Inflammatory macrophage treated with lipopolysaccharide for 1 hour (primary cell): Measurements from ENCODE around the gene DCAF7.

Experiments
- DNase-seq, 2 donors: peaks; one replicate each; pipeline ENCODE4 v3.0.0-alpha.2; 2020 to 2022

DCAF7 gene

DNA sequence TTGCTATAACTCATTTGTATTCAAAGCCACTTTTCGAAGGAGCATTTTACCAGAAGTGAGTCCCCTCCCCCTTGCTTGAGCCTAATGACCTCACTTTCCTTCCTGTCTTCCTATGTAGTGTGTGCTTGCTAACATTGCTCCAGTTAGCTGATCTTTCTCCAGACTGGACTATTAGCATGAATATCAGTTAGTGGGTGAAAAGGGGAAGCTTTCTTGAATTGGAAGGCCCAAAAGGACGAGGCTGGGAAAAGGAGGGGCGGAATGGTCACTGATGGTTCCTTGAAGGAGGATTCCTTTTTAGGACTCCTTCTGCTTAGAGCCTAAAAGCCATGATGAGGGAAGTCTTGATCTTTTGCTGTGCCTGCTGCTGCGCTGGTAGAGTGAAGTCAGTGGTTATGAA is 83.9 kb downstream of the DCAF7 start:
- DNase-seq = peak; percentile 73 to 84

DNA sequence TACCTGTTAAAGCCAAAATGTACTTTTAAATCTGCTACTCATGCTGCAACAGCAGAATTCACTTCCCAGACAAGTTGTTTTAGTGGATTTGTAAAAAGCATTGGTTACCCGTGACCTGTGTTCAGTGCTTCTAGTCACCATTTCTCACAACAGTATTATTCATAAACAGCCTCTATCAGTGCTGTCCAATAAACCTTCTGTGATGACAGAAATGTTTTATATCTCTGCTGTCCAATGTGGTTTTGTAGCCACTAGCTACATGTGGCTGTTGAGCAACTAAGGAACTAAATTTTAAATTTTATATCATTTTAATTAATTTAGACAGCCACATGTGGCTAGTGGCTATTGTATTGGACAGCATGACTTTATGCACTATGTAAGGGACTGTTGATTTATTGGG is 84.5 kb downstream of the DCAF7 start:
- DNase-seq = no peak

DNA sequence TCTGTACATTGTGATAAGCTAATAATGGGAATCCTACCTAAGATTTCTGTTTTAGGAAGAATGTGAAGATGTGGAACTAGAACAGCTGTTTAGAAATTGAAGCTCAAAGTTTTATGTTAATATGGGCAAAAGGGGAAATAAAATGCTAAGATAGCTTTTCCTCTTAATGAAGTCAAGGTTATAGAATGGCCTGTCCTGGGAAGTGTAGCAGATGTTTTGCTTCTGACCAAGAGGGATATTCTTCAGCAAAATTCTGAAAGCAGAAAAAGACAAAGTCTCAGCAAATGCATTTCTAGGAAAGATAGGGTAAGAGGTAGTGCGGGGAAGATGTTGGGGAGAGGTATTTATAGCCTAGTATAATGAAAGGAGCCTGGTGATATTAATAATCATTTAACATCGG is 85.0 kb downstream of the DCAF7 start:
- DNase-seq = no peak

DNA sequence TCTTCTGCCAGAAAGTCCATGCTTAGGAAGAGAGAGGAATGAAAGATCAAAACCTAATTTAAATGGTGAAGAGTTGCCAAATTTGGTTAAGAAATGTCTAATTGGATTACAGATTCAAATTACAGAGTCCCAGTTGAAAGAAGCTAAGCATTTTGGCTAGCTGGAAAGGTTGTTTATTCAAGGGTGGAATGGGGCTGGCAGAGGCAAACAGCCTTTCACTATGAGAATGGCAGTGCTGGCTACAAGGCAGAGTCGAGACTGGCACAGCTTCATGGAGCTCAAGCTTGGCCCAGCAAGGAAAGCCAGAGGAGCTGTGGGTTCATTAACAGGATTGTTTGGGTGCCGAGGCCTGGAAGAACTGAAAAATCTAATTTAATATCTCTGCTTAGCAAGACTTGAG is 85.5 kb downstream of the DCAF7 start:
- no peak for DNase-seq

DNA sequence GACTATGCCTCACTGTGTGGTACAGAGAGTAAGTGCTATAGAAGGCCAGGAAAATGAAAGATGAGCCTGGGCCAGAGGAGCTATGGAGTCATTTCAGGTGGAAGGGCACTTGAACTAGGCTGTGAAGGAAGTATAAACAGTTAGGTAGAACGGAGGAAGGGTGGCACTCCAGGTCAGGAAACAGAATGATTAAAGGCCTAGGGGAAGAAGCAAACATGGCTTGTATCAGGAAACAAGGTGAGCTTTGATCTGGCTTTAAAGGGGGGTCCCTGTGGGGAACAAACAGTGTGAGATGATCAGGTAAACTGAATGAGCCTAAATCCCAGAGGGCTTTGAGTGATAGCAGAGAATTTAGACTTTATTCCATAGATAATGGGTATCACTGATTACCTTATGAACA is 88.8 kb downstream of the DCAF7 start:
- no peak for DNase-seq

DNA sequence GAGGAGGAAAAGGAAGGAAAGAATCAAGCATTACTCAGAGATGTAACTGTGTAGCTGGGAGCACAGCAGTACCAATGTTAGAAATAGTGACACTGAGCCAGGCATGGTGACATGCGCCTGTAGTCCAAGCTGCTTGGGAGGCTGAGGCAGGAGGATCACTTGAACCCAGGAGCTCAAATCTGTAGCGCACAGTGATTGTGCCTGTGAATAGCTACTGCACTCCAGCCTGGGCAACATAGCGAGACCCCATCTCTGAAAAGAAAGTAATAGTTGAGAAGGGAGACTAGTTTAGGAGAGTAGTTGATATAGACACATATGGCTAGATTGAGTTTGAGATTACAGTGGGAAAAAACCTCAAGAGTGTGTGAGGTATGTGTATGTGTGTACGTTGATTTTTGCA is 89.8 kb downstream of the DCAF7 start:
- DNase-seq = no peak

DNA sequence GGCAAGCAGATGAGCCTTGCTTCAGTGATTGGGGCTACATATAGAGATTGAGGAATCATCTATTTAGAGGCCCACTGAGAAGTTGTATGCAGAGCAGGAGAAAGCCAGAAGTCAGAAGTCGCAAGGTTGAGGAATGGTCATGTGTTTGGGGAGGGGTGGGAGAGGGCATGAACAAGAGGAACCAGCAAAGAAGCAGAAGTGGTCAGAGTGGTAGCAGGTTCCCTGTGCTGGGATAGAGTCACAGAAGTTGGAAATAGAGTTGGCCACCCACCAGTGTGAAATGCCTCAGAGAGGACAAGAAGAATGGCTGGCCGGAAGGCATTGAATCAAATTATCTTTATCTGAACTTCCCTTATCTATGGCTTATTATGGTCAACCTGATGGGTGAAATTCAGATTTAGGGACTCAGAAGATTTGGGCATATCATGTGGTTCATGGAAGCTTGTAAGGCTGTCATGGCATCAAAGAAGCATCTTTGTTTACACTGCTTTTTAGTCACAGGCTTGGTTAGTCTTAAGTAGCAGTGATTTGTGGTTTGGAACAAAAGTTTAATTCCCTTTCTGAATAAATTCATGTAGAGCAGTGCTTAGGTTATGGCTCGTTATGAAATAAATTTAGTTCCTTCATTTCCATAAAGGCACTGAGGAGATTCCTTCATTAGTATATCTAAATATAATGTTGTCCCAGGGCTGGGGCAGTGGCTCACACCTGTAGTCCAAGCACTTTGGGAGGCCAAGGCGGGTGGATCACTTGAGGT is 91.6 kb downstream of the DCAF7 start:
- DNase-seq = peak; percentile 82 to 92
